ENCODE measurements around the gene HOPX. TPM values are rescaled to one million over a fixed set of nuclear protein-coding genes. Genes with fewer than 3 reads are reported as not detected.

Gene HOPX
- total and polyA plus RNA-seq, 2 of the 8 experiments (the other 6 are each of a cell fraction or from before 2014, with no cell fraction given) = not detected

DNA sequence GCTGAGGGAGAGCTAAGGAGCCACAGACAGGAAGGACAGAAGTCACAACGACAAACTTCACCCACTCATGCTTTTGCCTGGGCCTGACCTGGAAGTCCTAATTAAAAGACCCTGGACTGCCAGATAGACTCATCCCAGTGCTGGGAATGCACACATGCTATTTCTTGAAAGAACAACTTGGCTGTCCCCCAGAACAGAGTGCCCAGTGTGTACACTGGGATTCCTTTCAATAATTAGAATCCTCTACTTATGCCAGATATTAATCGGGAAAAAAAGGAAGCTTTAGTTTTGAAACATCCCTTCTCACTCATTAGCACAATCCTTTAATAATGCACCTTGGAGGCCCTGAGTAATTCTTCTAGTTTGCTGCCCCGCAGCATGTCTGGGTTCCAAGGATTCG, 3.4 kb downstream of the HOPX start:
- POLR2A ChIA-PET (ENCODE audit: partially characterized antibody) = interaction anchor here (0.6 kb wide), 1 partner anchor 186 kb away, joined by 4 read pairs; no protein-coding TSS in a partner anchor
- DNase-seq (ENCODE audit: low read depth in 1 of 2, low spot score in 2 of 2) (no peak), FAIRE-seq (no peak)
- Histone ChIP-seq H3K4me3 (ENCODE audit: extremely low read depth in 1 of 4, insufficient read depth in 2 of 4, low read depth in 3 of 4, low read length in 4 of 4) (no peak overlapping the region), H3K23me2 (ENCODE audit: low read depth, low read length) (no peaks in the 10 kb centered on the region; the same call in 1 of the 2 replicates), H3K4me2 (ENCODE audit: insufficient read depth in 1 of 2, low read depth in 2 of 2, low read length in 2 of 2) (no peak overlapping the region), H3K79me1 (ENCODE audit: low read depth, low read length) (no peaks in the 10 kb centered on the region), H3K79me2 (ENCODE audit: control insufficient read depth in 1 of 2, insufficient read depth in 2 of 2, low read length in 2 of 2) (no peaks in the 10 kb centered on the region), H2AFZ (ENCODE audit: low read length) (no peak overlapping the region), H3K14ac (ENCODE audit: insufficient read length) (no peak overlapping the region), H3K27ac (ENCODE audit: low read depth, low read length) (no peak overlapping the region), H3K4ac (replicated peaks; ENCODE audit: insufficient read length, low read depth, low read length) (no peak overlapping the region), H3K36me3 (ENCODE audit: control insufficient read depth in 2 of 4, insufficient read depth in 4 of 4, low read length in 3 of 4) (no peaks in the 10 kb centered on the region), H2BK12ac (ENCODE audit: low read depth, low read length) (no peak overlapping the region), H4K91ac (replicated peaks; ENCODE audit: insufficient read length, low read length) (no peak overlapping the region), H2BK20ac (ENCODE audit: low read length) (no peak overlapping the region), H3K9me3 (ENCODE audit: insufficient read depth in 2 of 2, low read depth in 1 of 2, low read length in 1 of 2) (no peaks in the 10 kb centered on the region), H4K8ac (ENCODE audit: extremely low read depth, insufficient read depth, low read length) (no peak overlapping the region), H3K27me3 (replicated peaks in 1 of 4; ENCODE audit: control insufficient read depth in 3 of 4, extremely low read depth in 1 of 4, insufficient read depth in 3 of 4, low read length in 3 of 4) (no peaks in the 10 kb centered on the region), H3K23ac (ENCODE audit: insufficient read length) (no peak overlapping the region), H2BK15ac (ENCODE audit: low read length) (no peak overlapping the region), H4K20me1 (replicated peaks in 1 of 2; ENCODE audit: control insufficient read depth in 1 of 2, insufficient read depth in 2 of 2, low read length in 2 of 2) (no peaks in the 10 kb centered on the region), H3K4me1 (replicated peaks in 1 of 4; ENCODE audit: control insufficient read depth in 3 of 4, insufficient read depth in 4 of 4, low read length in 3 of 4) (peaks cover 0 to 4% (median 1%) of the 10 kb centered on the region in 4 experiments; a peak in 3 of 7 replicates), H2AK5ac (ENCODE audit: low read depth, low read length) (no peak overlapping the region), H3K18ac (ENCODE audit: extremely low read depth, low read length) (no peak overlapping the region), H4K5ac (ENCODE audit: insufficient read length, low read depth, low read length) (no peak overlapping the region), H2BK120ac (replicated peaks; ENCODE audit: low read depth, low read length) (no peak overlapping the region), H2BK5ac (ENCODE audit: low read depth, low read length) (no peak overlapping the region), H3K9ac (replicated peaks in 1 of 4; ENCODE audit: extremely low read depth in 1 of 4, low read depth in 3 of 4, low read length in 3 of 4) (no peak overlapping the region), H3K56ac (replicated peaks; ENCODE audit: insufficient read length, low read depth, low read length) (no peak overlapping the region)
- WGBS, 2 experiments (ENCODE audit: extremely low coverage in 1 of 2, insufficient coverage in 1 of 2, insufficient read length in 1 of 2, insufficient replicate concordance in 2 of 2, low coverage in 1 of 2, low lambda C conversion rate in 2 of 2, missing lambda C conversion rate in 1 of 2) = 78% methylated on average over 4 of the region's 4 CpGs; no CpG with 5 or more reads in 1 of the 2 experiments
- CTCF ChIA-PET (ENCODE audit: partially characterized antibody) = interaction anchor here (0.8 to 2.2 kb wide), 4 partner anchors 10 to 159 kb away, joined by 3 to 8 read pairs (median 5); no protein-coding TSS in a partner anchor
- no peak for TF ChIP-seq HDAC6 (IDR thresholded peaks at IDR 0.05; ENCODE audit: low read depth, low read length)
- no peak for TF ChIP-seq POLR2A (IDR thresholded peaks at IDR 0.05; ENCODE audit: control extremely low read depth in 1 of 2, low read depth in 2 of 2, low read length in 2 of 2)
- TF ChIP-seq JUND (IDR thresholded peaks at IDR 0.05; ENCODE audit: low read length) = no peak
- TF ChIP-seq TCF12 (IDR thresholded peaks at IDR 0.05; ENCODE audit: low read depth, low read length) = no peak
- TF ChIP-seq TAF1 (IDR thresholded peaks at IDR 0.05; ENCODE audit: low read depth, low read length) = no peak
- no peak for TF ChIP-seq RFX5 (IDR thresholded peaks at IDR 0.05; ENCODE audit: borderline replicate concordance, low read depth, low read length)
- no peak for TF ChIP-seq JUN (IDR thresholded peaks at IDR 0.05; ENCODE audit: low read depth, low read length)

All from H1 (cell line).